Measurements from ENCODE around the gene PMEL. TPM values are rescaled to one million over a fixed set of nuclear protein-coding genes. Genes with fewer than 3 reads are reported as not detected.

The PMEL gene
- total RNA-seq, 2 experiments from 2014 or later: 1.4 to 2.4 TPM

GRCh38 chr12:55973599-55974307 lies 7.9 kb upstream of the PMEL start, which contains the start of gene RAB5B:
Gene RAB5B (plus strand): TSS chr12:55974078. CDS start chr12:55986961, 12,883 bp downstream.
- peak within 1 kb of the TSS; percentile 88 for H3K4me3 ChIP-seq (ENCODE audit: low read depth, low read length, poor library complexity, severe bottlenecking)
- no peaks in the 10 kb centered on the region for H4K20me1 ChIP-seq (ENCODE audit: insufficient read depth, low read length)
- no TSS peak for BruUV-seq (replicated peaks)
- intact Hi-C loops (cut with micrococcal nuclease; ENCODE audit: unreplicated experiment): loop anchor here (1.0 to 2.0 kb wide), 3 partner anchors 44 to 155 kb away; partner anchors contain the start of genes ORMDL2 and RPS26
- peak; percentile 100 for DNase-seq (ENCODE audit: low spot score)
- POLR2A ChIA-PET: interaction anchor here (0.5 to 2.5 kb wide), 25 partner anchors 10 to 1256 kb away, joined by 3 to 32 read pairs (median 4); partner anchors contain the start of genes CD63, ORMDL2, PYM1 and SARNP
- H3K79me2 ChIP-seq (ENCODE audit: insufficient read depth, low read depth, low read length): peaks cover 21% of the 10 kb centered on the region; the same call in 1 of the 2 replicates
- H3K27ac ChIP-seq (ENCODE audit: low read depth, low read length, poor library complexity, severe bottlenecking): peak within 1 kb of the TSS; percentile 57
- H3K36me3 ChIP-seq (ENCODE audit: insufficient read depth, low read length): peaks cover 40% of the 10 kb centered on the region
- CTCF ChIA-PET (ENCODE audit: unreplicated experiment): interaction anchor here (0.5 to 0.9 kb wide), 4 partner anchors 11 to 229 kb away, joined by 3 to 4 read pairs (median 4); no protein-coding TSS in a partner anchor
- H3K9me2 ChIP-seq (ENCODE audit: insufficient read depth, low read length): no peaks in the 10 kb centered on the region
- TF ChIP-seq CTCF (conservative IDR thresholded peaks at IDR 0.05; ENCODE audit: low read length) (no peak), EZH2phosphoT487 (IDR thresholded peaks at IDR 0.05; ENCODE audit: borderline replicate concordance, low read depth, low read length) (no peak)
- peak within 1 kb of the TSS; percentile 70 for H2AFZ ChIP-seq (ENCODE audit: low read length)
- H3K4me1 ChIP-seq (ENCODE audit: insufficient read depth, low read length, poor library complexity, severe bottlenecking): peaks cover 25% of the 10 kb centered on the region
- H3K9me3 ChIP-seq (ENCODE audit: low read length): no peaks in the 10 kb centered on the region
- peak within 1 kb of the TSS; percentile 78 for H3K4me2 ChIP-seq (ENCODE audit: low read length)

- peak; percentile 33 for DNase-seq (ENCODE audit: low spot score)
- BruUV-seq (replicated peaks): TSS peak; percentile 96
- Histone ChIP-seq H3K4me1 (ENCODE audit: insufficient read depth, low read length, poor library complexity, severe bottlenecking) (peaks cover 32% of the 10 kb centered on the region), H3K9me3 (ENCODE audit: low read length) (no peaks in the 10 kb centered on the region), H3K27ac (ENCODE audit: low read depth, low read length, poor library complexity, severe bottlenecking) (peak overlapping the region; percentile 57), H3K9me2 (ENCODE audit: insufficient read depth, low read length) (no peaks in the 10 kb centered on the region), H3K79me2 (ENCODE audit: insufficient read depth, low read depth, low read length) (peaks cover 22% of the 10 kb centered on the region; the same call in 1 of the 2 replicates), H4K20me1 (ENCODE audit: insufficient read depth, low read length) (0 out of 2 replicates have a peak, but pooled peaks cover 5% of the 10 kb centered on the region), H3K36me3 (ENCODE audit: insufficient read depth, low read length) (peaks cover 43% of the 10 kb centered on the region), H3K4me3 (ENCODE audit: low read depth, low read length, poor library complexity, severe bottlenecking) (peak overlapping the region; percentile 81), H3K4me2 (ENCODE audit: low read length) (peak overlapping the region; percentile 78), H2AFZ (ENCODE audit: low read length) (peak overlapping the region; percentile 70)
- intact Hi-C loops (cut with micrococcal nuclease; ENCODE audit: unreplicated experiment): loop anchor here (1.0 to 2.0 kb wide), 3 partner anchors 44 to 154 kb away; partner anchors contain the start of genes ORMDL2 and RPS26
- TF ChIP-seq CTCF (conservative IDR thresholded peaks at IDR 0.05; ENCODE audit: low read length) (no peak), EZH2phosphoT487 (IDR thresholded peaks at IDR 0.05; ENCODE audit: borderline replicate concordance, low read depth, low read length) (no peak)
- CTCF ChIA-PET (ENCODE audit: unreplicated experiment): interaction anchor here (0.8 to 0.9 kb wide), 2 partner anchors 12 to 229 kb away, joined by 4 read pairs; no protein-coding TSS in a partner anchor
- POLR2A ChIA-PET: interaction anchor here (0.5 to 2.5 kb wide), 19 partner anchors 11 to 1256 kb away, joined by 3 to 32 read pairs (median 4); partner anchors contain the start of genes ORMDL2, SARNP and SHMT2
These were observed 7.2 kb upstream of the PMEL start for GRCh38 chr12:55972911-55973598.
